ENCODE results near the gene MYO5B. TPM values are rescaled to one million over a fixed set of nuclear protein-coding genes. Genes with fewer than 3 reads are reported as not detected.

The MYO5B gene
- total and polyA plus RNA-seq, 4 donors: 5.4 to 23.4 (median 11.4) TPM

DNA sequence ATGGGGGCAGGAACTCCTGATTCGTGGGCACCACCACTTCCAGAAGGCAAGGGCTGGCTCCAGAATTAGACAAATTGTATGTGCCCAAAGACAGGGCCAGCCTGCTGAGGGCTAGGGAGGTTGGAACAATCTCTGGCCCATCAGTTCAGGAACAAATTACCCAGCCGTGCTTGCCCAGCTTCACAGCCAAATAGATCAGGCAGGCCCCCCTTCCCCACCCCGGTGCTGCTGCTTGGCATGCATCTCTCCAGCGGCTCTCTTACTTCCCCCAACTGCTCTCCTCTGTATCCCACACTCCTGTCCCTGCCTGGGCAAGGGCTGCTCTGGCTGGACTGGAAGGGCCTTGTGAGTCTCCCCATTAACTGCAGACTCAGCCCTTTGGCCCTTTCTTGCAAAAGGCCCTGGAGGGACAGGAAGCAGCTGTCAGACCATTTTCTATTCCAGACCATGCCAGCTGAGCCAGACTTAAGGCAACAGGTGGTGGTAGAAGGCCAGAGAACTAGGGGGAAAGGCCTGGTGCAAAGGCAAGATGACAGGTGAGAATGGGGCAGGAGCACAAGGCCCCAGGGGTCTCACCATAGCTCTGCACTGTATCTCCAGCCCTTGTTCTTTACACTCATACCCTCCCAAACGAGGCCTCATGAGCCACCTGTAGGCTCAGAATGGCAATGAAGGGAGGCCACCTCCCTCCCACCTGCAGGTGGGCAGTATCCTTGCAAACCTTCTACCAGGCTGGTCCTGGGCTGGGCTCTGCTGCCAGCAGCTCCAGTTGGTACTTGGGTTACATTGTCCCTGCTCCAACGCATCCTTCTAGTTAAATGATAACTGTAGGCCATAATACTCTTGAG lies 350.9 kb downstream of the MYO5B start:
- H3K27ac ChIP-seq (ENCODE audit: low read depth in 1 of 2, low read length in 2 of 2): no peak overlapping the region
- H3K36me3 ChIP-seq (ENCODE audit: control insufficient read depth in 4 of 4, insufficient read depth in 3 of 4, low read depth in 1 of 4, low read length in 3 of 4): peaks cover 0 to 2% (median under 1%) of the 10 kb centered on the region in 4 donors
- DNase-seq (ENCODE audit: low spot score): no peak
- H3K9ac ChIP-seq (ENCODE audit: low read depth in 1 of 2, low read length in 2 of 2): no peak overlapping the region
- peaks cover 0 to 21% (median 10%) of the 10 kb centered on the region in 4 donors for H3K4me1 ChIP-seq (ENCODE audit: control insufficient read depth in 4 of 4, insufficient read depth in 4 of 4, low read length in 3 of 4)
- WGBS: 90% methylated on average over 6 of the region's 6 CpGs
- no peaks in the 10 kb centered on the region for H3K27me3 ChIP-seq (ENCODE audit: control insufficient read depth in 4 of 4, insufficient read depth in 4 of 4, low read length in 3 of 4)
- H3K4me3 ChIP-seq (ENCODE audit: low read depth in 1 of 3, low read length in 3 of 3): no peak overlapping the region
- TF ChIP-seq GABPA (IDR thresholded peaks at IDR 0.05 in 1 of 2, conservative IDR thresholded peaks at IDR 0.05 in 1 of 2): no peak
- TF ChIP-seq FOXA2 (IDR thresholded peaks at IDR 0.05): no peak
- TF ChIP-seq HNF4G (IDR thresholded peaks at IDR 0.05): no peak
- H3K9me3 ChIP-seq (ENCODE audit: control insufficient read depth in 4 of 4, low read length in 3 of 4): no peaks in the 10 kb centered on the region

DNA sequence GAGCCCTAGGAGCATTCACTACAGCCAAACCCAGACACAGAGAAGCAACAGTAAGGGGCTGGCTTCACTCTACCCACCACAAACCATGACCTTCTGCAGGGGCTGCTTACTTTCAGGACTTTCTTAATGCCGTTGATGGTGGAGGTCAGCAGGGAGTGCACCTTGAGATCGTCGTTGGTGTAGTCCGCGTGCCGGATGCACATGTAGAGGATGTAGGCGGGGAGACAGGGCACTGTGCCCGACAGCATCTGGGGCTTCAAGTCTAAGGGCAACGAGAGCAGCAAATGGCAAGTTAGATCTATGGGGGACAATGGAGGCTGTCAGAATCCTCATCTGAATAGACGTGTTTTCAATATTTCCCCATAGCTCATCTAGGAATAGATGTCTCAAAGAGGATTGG lies 351.8 kb downstream of the MYO5B start:
- no peak for DNase-seq (ENCODE audit: low spot score)
- Histone ChIP-seq H3K36me3 (ENCODE audit: control insufficient read depth in 4 of 4, insufficient read depth in 3 of 4, low read depth in 1 of 4, low read length in 3 of 4) (peaks cover 0 to 2% (median under 1%) of the 10 kb centered on the region in 4 donors), H3K4me1 (ENCODE audit: control insufficient read depth in 4 of 4, insufficient read depth in 4 of 4, low read length in 3 of 4) (peaks cover 2 to 30% (median 14%) of the 10 kb centered on the region in 4 donors), H3K27me3 (ENCODE audit: control insufficient read depth in 4 of 4, insufficient read depth in 4 of 4, low read length in 3 of 4) (no peaks in the 10 kb centered on the region), H3K27ac (ENCODE audit: low read depth in 1 of 2, low read length in 2 of 2) (no peak overlapping the region), H3K4me3 (ENCODE audit: low read depth in 1 of 3, low read length in 3 of 3) (no peak overlapping the region), H3K9ac (ENCODE audit: low read depth in 1 of 2, low read length in 2 of 2) (no peak overlapping the region), H3K9me3 (ENCODE audit: control insufficient read depth in 4 of 4, low read length in 3 of 4) (no peaks in the 10 kb centered on the region)
- WGBS: 95% methylated on average over 10 of the region's 10 CpGs
- TF ChIP-seq HNF4A (conservative IDR thresholded peaks at IDR 0.05): no peak

DNA sequence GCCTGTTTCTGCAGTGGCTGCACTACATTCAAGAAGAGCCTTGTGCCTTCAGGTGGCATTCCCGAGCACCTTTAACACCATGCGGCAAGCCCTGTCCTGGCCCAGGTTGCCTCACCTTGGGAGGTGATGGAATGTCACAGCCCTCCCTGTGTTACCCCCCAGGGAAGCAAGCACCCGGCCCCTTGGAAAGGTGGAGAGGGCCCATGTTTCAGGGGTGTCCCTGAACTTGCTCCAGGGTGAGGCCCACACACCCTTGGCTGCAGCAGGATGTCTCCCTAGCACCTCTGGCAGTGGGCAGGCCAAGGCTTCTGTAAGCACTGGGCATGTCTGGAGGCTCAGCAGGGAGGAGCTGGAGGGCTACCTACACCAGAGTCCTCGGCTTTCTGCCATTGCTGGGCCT lies 352.3 kb downstream of the MYO5B start:
- TF ChIP-seq, protein P1, sequence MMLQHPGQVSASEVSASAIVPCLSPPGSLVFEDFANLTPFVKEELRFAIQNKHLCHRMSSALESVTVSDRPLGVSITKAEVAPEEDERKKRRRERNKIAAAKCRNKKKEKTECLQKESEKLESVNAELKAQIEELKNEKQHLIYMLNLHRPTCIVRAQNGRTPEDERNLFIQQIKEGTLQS (IDR thresholded peaks at IDR 0.05): no peak
- TF ChIP-seq EGR1 (IDR thresholded peaks at IDR 0.05; ENCODE audit: low read depth in 2 of 2) (no peak), SP1 (IDR thresholded peaks at IDR 0.05) (no peak), TAF1 (conservative IDR thresholded peaks at IDR 0.05) (no peak), FOXA1 (IDR thresholded peaks at IDR 0.05) (no peak), JUND (IDR thresholded peaks at IDR 0.05) (no peak), HNF4A (conservative IDR thresholded peaks at IDR 0.05) (no peak)
- TF ChIP-seq, protein P2, sequence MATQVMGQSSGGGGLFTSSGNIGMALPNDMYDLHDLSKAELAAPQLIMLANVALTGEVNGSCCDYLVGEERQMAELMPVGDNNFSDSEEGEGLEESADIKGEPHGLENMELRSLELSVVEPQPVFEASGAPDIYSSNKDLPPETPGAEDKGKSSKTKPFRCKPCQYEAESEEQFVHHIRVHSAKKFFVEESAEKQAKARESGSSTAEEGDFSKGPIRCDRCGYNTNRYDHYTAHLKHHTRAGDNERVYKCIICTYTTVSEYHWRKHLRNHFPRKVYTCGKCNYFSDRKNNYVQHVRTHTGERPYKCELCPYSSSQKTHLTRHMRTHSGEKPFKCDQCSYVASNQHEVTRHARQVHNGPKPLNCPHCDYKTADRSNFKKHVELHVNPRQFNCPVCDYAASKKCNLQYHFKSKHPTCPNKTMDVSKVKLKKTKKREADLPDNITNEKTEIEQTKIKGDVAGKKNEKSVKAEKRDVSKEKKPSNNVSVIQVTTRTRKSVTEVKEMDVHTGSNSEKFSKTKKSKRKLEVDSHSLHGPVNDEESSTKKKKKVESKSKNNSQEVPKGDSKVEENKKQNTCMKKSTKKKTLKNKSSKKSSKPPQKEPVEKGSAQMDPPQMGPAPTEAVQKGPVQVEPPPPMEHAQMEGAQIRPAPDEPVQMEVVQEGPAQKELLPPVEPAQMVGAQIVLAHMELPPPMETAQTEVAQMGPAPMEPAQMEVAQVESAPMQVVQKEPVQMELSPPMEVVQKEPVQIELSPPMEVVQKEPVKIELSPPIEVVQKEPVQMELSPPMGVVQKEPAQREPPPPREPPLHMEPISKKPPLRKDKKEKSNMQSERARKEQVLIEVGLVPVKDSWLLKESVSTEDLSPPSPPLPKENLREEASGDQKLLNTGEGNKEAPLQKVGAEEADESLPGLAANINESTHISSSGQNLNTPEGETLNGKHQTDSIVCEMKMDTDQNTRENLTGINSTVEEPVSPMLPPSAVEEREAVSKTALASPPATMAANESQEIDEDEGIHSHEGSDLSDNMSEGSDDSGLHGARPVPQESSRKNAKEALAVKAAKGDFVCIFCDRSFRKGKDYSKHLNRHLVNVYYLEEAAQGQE (IDR thresholded peaks at IDR 0.05): no peak

More for the DNA sequence above, 352.3 kb downstream of the MYO5B start:
- Histone ChIP-seq H3K27ac (ENCODE audit: low read depth in 1 of 2, low read length in 2 of 2) (no peak overlapping the region), H3K9ac (ENCODE audit: low read depth in 1 of 2, low read length in 2 of 2) (no peak overlapping the region), H3K27me3 (ENCODE audit: control insufficient read depth in 4 of 4, insufficient read depth in 4 of 4, low read length in 3 of 4) (no peaks in the 10 kb centered on the region), H3K9me3 (ENCODE audit: control insufficient read depth in 4 of 4, low read length in 3 of 4) (no peaks in the 10 kb centered on the region), H3K4me3 (ENCODE audit: low read depth in 1 of 3, low read length in 3 of 3) (no peak overlapping the region), H3K4me1 (ENCODE audit: control insufficient read depth in 4 of 4, insufficient read depth in 4 of 4, low read length in 3 of 4) (peaks cover 2 to 35% (median 16%) of the 10 kb centered on the region in 4 donors), H3K36me3 (ENCODE audit: control insufficient read depth in 4 of 4, insufficient read depth in 3 of 4, low read depth in 1 of 4, low read length in 3 of 4) (peaks cover 0 to 2% (median under 1%) of the 10 kb centered on the region in 4 donors)
- DNase-seq (ENCODE audit: low spot score): no peak
- WGBS: 95% methylated on average over 4 of the region's 4 CpGs

Measured in liver (tissue), 9 donors.